Mesothelial cell of epicardium (in vitro differentiated cells): ENCODE results near the gene B3GALNT2. TPM values are rescaled to one million over a fixed set of nuclear protein-coding genes. Genes with fewer than 3 reads are reported as not detected.
A peak's percentile ranks its signal among the peaks of the same experiment; 100 is the strongest.

Source experiments
- DNase-seq, 2 experiments: peaks; one replicate each; pipeline ENCODE4 v3.0.0; 2021; ENCODE audit warnings: low spot score in 2 of 2; ENCODE audit not compliant: unreplicated experiment in 2 of 2
- H3K27ac Mint-ChIP-seq: 2 replicates; pipeline ENCODE4 v1.8.0; 2021; ENCODE audit warnings: mixed read lengths
- H3K27me3 Mint-ChIP-seq: 2 replicates; pipeline ENCODE4 v1.8.0; 2021; ENCODE audit warnings: low read depth, mixed read lengths
- H3K36me3 Mint-ChIP-seq: 2 replicates; pipeline ENCODE4 v1.8.0; 2021; ENCODE audit warnings: mixed read lengths
- H3K4me1 Mint-ChIP-seq: 2 replicates; pipeline ENCODE4 v1.8.0; 2021; ENCODE audit warnings: mixed read lengths
- H3K4me3 Mint-ChIP-seq: 2 replicates; pipeline ENCODE4 v1.8.0; 2021; ENCODE audit warnings: mild to moderate bottlenecking, moderate library complexity, mixed read lengths
- H3K9me3 Mint-ChIP-seq: 2 replicates; pipeline ENCODE4 v1.8.0; 2021; ENCODE audit warnings: mixed read lengths
- total RNA-seq: library from RNA; stranded (reverse); gene quantifications from 3 replicates; pipeline ENCODE4 v1.2.1, GENCODE V29; 2021
- TF ChIP-seq, protein P1 (sequence below): fragments of 200-600 bp; sonication (generic); IDR thresholded peaks from one replicate; pipeline ENCODE4 v1.5.0; 2021; ENCODE audit warnings: antibody characterized with exemption; ENCODE audit not compliant: unreplicated experiment

Gene B3GALNT2
- total RNA-seq, 1 donor from 2014 or later: 30.6 TPM

DNA sequence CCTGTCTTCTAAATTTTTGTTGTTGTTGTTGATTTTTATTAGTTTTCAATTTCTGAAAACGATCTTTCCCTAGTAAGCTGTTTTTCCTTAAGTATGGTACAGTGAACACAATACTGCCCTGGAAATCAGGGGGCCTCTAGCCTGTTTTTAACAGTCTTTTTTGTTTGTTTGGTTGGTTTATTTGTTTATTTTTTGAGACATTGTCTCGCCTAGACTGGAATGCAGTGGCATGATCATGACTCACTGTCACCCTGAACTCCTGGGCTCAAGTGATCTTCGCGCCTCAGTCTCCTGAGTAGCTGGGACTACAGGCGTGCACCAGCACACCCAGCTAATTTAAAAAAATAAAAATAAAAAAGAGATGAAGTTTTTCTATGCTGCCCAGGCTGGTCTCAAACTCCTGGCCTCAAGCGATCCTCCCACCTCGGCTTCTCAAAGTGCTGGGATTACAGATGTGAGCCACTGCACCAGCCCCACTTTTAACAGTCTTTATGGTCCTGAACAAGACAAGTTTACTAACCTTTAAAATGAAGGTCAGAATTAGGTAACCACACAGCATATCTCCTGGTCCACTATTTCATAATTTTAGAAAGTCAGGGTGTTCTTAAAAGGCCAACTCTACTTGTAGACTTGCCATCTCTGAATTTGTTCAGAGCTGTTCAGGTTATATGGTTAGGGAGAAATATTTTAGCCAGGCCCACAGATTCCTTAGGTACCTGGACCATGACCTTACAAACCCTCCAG lies 101.6 kb downstream of the B3GALNT2 start:
- Mint-ChIP-seq H3K9me3 (no peaks in the 10 kb centered on the region), H3K4me1 (peaks cover 3% of the 10 kb centered on the region), H3K27ac (no peak overlapping the region), H3K4me3 (no peak overlapping the region), H3K36me3 (peaks cover 11% of the 10 kb centered on the region), H3K27me3 (no peaks in the 10 kb centered on the region)
- DNase-seq: no peak
- TF ChIP-seq, protein P1, sequence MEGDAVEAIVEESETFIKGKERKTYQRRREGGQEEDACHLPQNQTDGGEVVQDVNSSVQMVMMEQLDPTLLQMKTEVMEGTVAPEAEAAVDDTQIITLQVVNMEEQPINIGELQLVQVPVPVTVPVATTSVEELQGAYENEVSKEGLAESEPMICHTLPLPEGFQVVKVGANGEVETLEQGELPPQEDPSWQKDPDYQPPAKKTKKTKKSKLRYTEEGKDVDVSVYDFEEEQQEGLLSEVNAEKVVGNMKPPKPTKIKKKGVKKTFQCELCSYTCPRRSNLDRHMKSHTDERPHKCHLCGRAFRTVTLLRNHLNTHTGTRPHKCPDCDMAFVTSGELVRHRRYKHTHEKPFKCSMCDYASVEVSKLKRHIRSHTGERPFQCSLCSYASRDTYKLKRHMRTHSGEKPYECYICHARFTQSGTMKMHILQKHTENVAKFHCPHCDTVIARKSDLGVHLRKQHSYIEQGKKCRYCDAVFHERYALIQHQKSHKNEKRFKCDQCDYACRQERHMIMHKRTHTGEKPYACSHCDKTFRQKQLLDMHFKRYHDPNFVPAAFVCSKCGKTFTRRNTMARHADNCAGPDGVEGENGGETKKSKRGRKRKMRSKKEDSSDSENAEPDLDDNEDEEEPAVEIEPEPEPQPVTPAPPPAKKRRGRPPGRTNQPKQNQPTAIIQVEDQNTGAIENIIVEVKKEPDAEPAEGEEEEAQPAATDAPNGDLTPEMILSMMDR: no peak

DNA sequence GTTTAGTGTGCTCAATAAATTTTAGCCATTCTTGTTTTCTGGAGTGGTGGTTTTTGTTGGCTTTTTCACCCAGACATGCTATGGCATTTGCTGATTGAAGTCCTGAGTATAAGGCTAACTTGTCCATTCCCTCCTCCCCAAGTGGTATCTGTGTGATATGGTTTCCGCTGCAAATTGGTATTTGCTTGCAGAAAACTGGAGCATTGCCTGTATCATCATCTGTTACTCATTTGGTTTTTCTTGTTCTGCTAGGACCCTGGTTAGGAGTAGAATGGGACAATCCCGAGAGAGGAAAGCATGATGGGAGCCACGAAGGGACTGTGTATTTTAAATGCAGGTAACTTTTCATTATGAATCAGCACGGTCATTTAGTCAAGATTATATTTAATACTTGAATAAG lies 103.0 kb downstream of the B3GALNT2 start:
- peaks cover 3% of the 10 kb centered on the region for H3K9me3 Mint-ChIP-seq
- no peak for DNase-seq
- no peak overlapping the region for H3K4me3 Mint-ChIP-seq
- H3K27me3 Mint-ChIP-seq: no peaks in the 10 kb centered on the region
- H3K4me1 Mint-ChIP-seq: peaks cover 6% of the 10 kb centered on the region
- TF ChIP-seq, protein P1: no peak
- peaks cover 11% of the 10 kb centered on the region for H3K36me3 Mint-ChIP-seq
- peak overlapping the region; percentile 1 for H3K27ac Mint-ChIP-seq

Other genes starting within 250 kb of the B3GALNT2 start
- gene ARID4B, start 176.3 kb downstream of the B3GALNT2 start, total RNA-seq: 68.3 to 71.5 TPM (median 68.7 TPM) in 3 replicates
- gene GGPS1, start 175.9 kb downstream of the B3GALNT2 start, total RNA-seq: 25.9 to 37.8 TPM (median 30.2 TPM) in 3 replicates
- gene TBCE, start 137.0 kb downstream of the B3GALNT2 start, total RNA-seq: 29.5 to 35.5 TPM (median 32.0 TPM) in 3 replicates
- 2.6 to 3.2 TPM (median 2.9 TPM) in 3 replicates for gene GNG4, start 145.3 kb upstream of the B3GALNT2 start, total RNA-seq